HG02973 (cell line): ENCODE data around the gene TLE1.
"Not testable (repeated sequence)": the region's sequence is repeated elsewhere in the genome, so short reads cannot be mapped to it uniquely, and the experiment has no call there.

Experiments used
- ATAC-seq: cut with Tn5 transposase; IDR thresholded peaks from one replicate; pipeline ENCODE4 v1.9.1; 2021; ENCODE audit warnings: moderate library complexity; ENCODE audit not compliant: unreplicated experiment

The TLE1 gene

DNA sequence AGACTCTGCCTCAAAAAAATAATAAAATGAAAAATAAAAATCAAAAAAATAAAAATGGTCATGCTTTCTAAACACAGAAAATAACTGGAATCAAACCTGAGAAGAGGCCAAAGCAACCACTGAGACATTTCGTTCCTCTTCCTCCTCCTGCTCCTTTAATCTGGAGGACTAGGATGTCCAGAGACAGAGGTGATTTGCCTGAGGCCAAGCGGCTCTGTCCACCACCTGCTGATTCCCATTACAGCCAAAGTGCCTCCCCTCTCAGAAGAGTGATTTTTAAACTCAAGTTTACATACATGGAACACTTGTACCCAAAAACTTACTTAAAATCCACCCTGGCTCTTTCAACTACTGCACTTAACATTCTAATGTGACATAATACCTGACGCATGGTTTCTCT, 65.6 kb downstream of the TLE1 start:
- ATAC-seq = no peak

DNA sequence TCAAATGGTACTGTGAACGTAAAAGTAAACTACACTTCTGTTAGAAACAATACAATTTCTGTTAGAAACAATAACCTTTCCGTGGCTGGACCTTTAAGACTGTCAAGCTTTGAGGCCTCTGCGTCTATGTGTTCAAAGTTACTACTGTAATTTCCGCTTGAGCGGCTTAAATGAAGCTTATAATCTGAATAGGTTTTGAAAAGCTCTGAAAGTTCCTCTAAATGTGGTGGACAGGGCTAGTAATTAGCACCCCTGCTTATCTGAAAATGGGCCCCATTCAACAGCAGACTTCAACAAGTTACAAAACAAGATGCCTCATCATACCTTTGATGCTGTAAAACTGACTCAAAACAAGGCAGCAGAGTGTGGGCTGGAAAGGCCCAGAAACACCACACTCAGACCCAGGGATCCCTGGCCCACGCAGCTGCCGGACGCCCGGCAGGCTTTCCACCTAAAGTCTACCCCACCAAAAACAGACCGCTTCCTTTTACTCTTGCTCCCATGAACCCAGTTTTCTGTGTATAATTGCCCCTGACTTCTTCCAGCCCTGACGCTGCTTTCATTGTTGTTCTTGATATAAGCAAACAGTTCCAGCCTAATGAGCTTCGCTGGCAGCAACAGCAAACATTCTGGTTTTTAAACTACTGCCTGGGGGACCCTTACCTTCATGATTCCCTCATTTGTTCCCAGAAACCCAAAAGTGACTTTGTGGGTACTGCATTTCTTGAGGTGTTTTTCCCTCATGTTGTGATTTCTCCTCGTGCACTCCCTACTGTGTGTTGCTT, 66.7 kb downstream of the TLE1 start:
- no peak for ATAC-seq

DNA sequence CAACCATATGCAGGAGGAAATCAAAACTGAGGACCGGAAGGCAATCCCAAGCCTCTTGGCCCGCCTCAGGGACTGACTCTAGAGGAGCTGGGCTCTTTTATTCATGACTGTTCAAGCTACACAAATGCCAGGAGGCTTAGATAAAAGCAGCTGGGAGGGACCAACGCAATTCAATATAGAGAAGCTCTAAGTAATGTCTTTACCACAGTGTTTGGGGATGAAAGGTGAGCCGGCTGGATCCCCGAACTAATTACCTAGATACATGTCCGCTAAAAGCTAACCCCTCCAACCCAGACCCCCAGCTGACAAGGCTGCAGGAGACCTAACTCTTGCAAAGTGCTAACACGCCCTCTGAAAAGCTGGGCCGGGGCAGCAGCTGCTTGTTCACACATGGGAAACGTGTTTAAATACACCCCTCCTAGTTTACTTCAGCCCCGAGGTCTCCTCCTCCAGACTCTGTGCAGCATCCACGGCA, 67.5 kb downstream of the TLE1 start:
- no peak for ATAC-seq

DNA sequence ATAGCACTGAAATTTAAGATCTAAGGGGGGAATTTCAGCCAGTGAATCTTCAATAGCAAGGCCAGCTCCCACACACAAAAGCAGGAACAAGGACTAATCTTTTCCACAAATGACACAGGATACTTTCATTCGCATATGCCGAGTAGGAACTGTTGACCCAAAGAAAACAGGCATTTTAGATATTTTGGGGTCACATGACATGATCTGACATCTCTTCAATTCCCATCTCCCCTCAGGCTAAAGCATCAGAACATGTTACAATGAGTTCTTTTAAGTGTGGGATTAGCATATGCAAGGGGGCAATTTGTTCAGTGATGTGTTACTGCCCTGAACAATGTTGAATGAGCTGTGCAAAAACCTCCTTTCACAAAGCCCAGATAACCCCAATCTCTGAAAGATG, 68.2 kb downstream of the TLE1 start:
- no peak for ATAC-seq

DNA sequence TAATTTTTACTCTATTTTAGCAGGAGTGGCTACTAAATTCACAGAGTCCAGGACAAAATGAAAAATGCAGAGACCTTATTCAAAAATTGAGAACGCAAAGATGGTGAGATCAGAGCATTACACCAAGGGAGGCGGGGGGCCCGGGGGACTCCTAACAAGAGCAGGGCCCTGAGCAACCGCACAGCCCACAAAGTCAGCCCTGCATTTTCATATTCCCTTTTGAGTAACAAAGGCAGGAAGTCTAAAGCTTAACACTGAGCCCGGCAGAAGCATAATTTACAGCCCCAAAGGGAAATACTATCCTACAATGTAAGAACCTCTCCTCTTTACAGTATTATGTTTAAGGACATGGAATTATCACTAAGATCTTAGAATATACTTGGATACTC, 69.4 kb downstream of the TLE1 start:
- ATAC-seq = no peak

DNA sequence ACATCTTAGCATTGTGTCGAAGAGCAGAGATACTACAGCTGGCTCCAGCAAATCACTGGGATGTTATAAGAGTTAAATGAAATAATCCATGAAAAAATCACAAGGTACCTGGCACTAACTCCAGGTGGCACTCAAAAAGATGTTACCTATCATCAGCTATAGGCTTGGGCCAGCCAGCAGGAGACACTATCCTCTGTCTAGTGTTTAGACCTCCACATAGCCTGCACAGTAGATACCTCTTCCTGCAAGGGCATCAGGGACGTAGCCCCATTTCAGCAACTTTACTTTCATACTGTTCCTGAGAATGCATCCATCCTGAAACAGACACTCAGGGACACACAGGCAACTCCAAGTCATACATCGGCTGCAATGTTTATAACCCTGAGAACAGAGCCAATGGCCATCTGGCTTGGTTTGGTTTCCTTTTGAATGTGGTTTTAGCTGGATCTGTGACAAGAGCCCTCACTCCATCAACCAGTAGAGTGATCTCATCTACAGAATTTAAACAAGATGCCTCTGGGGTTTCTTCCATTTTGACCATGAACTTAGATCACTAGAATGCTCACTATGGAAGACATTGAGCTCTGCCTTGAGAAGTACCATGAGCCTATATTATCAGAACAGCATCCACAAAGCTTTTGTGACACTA, 69.9 kb downstream of the TLE1 start:
- ATAC-seq = no peak

DNA sequence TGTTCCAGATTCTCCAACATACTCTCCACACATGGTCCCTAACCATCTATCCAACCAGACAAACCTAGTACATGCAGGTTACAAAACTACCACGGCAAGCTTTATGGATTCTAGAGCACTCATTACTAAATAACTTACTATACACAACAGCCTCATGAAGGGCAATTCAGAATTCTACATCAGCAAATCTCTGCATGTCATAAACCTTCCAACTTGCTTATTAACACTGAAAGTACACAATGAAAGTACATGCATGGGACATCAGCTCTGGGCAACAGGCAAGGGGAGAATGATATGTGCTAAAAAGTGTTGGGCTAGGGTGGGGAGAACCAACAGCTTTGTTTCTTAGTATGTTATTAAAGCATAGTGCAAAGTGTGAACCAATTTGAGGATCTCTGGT, 70.4 kb downstream of the TLE1 start:
- no peak for ATAC-seq

DNA sequence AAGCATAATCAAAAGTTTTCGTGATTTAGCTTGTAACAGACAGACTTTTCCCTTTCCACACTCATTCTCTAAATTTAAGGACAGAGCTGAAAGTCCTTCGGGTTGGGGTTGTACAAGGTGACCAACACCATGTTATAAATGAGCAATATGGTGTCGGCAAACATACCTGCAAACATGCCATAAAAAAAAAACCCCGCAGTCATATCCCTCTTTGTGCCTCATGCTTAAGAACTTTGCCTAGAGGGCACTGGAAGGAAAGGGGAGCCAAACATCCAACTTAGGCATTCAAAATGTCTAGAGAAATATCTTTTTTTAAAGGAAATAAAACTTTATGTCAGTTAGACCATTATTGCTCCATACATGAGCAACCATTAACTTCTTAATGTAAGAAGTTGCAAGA, 73.2 kb downstream of the TLE1 start:
- no peak for ATAC-seq

DNA sequence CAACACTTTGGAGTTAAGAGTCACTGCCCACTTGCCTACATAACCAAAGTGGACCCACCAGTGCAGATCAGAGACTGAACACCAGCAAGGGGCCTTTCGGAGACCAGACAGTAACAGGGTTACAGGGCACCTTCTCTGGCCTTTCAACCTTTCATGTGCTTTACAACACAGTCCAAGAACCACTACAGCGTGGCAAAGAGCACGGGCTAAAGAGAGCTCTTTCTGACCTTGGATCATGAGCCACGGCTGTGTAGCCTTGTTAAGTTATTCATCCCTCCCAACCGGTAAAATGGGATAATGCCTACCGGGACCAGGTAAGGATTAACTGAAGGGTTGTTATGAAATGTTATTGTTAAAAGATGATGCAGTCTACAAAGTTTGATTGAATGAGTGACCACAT, 75.0 kb downstream of the TLE1 start:
- no peak for ATAC-seq

DNA sequence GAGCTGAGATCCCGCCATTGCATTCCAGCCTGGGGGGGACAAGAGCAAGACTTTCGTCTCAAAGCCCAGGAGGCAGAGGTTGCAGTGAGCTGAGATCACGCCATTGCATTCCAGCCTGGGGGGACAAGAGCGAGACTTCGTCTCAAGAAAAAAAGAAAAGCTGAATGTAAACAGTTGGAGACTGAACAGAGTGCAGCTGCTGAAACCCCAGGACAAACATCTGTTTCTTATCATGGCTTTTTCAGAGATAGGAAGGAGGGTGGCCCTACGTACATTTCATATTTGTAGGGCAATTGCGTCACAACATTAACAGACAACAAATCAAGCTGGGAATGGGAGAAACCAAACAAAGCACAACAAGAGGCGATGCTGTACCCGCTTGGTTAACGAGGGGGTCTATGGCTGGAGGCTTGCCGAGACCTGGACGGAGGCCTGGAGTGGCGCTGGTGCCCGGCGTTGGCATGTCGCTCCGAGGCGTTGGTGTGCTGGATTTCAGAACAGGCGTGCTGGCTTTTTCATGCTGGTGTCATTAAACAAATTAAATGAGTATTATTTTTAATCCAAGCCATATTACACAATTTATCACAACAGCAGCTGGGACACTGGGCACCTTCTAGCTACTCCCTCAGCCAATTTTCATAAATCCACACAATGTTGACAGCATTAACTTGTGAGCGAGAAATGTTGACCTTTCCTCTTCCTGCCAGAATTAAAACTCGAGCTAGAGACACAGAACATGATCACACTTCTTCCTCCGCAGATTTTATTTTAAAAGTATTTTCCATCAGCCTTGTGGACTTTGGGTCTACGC, 76.1 kb downstream of the TLE1 start:
- no peak for ATAC-seq

DNA sequence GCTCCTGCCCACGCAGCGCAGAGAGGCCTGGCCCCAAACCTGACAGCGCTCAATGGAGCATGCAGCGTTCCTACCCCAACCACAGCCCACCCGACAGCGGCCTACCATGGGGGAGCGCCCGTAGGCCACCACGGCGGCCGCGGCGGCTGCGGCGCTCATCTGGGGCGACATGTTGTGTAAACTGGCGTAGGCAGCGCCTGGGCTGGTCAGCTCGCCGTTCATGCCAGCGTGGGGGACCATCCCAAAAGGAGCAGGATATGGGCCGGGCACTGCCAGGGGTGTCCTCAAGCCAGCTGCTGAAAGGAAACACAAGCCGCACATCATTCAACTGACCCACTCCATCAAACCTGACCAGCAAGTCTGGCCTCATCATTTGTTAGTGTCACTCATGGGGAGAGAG, 77.7 kb downstream of the TLE1 start:
- ATAC-seq = no peak

DNA sequence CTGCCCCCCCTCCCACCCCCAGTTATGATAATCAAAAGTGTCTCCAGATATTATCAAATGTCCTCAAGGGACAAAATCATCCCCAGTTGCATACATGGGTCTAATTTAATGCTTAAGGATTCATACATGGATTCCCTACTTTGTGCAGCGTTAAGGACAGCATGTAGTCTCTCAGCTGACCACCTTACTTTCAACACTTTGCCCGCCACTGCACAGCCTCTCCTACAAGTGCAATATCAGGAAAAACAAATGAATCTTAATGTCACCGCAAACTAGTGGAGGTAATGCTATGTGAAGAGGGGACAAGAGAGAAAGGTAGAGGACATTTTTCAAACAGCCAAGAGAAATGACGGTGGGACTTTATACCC, 78.6 kb downstream of the TLE1 start:
- no peak for ATAC-seq

DNA sequence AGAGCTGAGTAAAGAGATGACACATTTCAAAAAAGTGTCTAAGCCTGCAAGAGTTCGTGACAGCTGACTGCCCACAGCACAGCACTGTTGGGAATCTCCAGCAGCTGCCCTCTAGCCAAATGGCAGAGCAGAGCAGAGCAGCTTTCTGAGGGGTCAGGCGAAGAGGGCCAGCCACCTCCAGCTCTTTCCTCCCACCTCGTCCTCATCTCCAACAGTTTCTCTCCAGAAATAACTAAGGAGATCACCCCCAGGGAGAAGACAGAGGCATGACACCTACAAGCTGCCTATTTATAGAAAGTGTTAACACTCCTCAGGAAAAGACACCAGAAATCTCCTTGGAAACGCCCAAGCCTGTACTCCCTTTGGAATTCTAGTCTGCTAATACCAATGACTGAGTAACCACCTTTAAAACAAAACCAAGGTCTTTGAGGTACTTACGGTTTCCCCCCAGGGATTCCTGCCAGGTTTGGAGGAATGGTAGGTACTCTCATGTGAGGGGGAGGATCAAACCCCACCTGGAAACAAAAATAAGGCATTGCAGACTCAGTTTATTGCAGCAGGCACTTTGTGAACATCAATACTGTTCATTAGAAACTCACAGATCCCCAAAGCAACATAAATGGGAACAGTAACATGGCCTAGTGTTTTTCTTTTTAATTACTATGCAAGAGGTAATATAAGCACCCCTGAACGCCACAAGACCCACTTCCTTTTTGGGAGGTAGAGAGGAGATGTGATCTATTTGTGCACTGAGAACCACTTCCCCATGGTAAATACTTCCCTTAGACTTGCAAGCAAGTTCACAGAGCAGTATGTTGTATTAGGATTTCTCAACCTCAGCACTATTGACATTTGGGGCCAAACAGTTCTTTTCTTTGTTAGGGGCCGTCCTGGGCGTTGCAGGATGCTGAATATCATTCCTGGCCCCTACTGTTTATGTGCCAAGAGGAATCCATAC, 79.3 kb downstream of the TLE1 start:
- ATAC-seq = no peak

DNA sequence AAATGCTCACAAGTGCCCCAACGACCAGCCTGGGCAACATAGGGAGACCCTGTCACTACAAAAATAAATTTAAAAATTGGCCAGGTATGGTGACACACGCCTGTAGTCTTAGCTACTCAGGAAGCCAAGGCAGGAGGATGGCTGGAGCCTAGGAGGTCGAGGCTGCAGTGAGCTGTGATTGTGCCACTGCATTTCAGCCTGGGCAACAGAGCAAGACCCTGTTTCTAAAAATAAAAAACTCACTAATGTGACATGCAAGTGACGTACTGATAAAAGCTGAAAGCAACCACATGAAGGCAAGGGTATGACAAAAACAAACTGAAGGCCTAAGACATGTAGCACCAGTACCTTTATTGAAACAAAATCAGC, 81.1 kb downstream of the TLE1 start:
- ATAC-seq = no peak

DNA sequence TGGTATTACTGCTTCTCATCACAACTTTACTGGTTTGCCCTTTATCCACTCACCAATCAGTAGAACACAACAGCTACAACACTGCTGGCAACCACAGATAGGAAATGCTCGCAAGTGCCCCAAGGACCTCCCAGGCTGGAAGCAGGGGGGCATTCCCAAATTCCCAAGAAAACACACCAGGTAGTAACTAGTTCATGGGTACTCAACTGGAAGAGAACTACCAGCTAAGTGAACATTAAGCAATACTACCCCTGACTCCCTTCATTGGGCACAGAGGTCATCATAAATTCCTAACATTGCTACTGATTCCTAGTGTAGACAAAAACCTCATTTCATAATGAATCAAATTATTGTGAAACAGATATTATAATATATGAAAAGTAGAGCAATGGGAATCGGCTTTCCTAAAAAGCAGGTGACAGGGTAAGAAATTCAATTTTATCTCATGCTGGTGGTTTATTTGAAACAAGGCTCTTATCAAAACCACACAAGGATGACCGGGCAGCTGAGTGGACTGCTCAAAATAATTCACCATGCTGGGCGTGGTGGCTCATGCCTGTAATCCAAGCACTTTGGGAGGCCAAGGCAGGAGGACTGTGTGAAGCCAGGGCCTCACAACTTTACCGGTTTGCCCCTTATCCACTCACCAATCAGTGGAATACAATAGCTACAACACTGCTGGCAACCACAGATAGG, 81.6 kb downstream of the TLE1 start:
- no peak for ATAC-seq

DNA sequence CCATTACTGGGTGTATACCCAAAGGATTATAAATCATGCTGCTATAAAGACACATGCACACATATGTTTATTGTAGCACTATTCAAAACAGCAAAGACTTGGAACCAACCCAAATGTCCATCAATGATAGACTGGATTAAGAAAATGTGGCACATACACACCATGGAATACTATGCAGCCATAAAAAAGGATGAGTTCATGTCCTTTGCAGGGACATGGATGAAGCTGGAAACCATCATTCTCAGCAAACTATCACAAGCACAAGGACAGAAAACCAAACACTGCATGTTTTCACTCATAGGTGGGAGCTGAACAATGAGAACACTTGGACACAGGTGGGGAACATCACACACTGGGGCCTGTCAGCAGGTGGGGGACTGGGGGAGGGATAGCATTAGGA, 83.1 kb downstream of the TLE1 start:
- ATAC-seq = not testable (repeated sequence)

DNA sequence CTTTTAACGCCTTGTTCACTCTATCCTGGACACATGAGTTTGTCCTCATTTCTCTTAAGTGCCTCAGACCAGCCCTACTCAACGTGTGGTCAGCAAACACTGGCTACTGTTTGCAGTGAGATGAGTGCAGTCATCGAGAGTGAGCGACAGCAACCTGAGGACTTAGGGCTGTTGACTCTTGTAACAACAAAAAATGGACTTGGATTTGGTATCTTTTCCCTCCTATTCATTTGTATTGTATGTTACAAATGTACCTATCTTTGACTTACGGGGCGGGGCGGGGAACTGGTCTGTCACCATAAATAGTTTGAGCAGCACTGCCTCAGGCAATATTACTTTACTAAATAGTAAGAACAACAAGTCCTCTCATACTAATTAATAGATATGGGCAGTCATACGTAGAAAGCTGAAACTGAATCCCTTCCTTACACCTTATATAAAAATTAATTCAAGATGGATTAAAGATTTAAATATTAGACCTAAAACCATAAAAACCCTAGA, 84.1 kb downstream of the TLE1 start:
- ATAC-seq = no peak

DNA sequence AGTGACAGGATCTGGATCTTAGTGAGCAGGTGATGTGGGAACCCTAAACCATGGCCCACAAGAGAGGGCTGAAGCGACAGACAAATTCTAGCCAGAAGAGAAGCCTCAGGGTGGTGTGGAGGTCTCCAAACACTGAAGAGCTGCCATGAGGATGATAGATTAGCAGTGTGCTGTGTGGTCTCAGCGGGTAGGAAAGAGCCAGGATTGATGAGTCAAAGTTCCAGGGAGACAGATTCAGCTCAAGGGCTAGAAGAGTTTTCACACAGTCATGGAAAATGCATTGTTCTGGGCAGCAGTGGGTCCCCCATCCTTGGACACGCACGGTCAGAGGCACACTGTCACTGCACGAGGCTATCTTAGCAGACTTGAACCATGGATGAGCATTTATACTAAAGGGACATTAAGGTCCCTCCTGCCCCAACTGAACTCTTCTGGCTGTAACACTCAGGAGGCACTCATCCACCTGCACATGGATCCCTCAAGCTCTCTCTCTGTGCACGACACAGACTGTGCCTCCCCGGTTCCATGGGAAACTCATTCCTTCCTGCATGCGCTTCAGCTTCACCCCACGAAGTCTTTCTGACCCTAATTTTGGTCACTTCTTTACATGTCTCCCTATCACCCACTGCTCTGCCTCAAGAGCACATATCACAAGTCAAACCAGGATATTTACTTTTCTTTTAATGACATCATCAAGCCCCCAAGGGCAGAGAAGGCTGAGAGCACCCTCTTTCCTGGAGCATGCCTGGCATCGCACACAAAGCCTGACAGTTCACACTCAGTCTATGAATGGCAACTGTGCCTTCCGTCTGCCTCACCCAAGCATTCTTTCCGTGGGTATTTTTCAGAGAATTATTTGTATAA, 84.8 kb downstream of the TLE1 start:
- ATAC-seq = no peak
